Measurements from ENCODE around the gene ABCC5.

Gene ABCC5

GRCh38 chr3:183981990-183982644, 35.6 kb downstream of the ABCC5 start:
- in situ Hi-C loops (cut with MboI; ENCODE audit: low sequenced_read_pairs), result no loop called here

DNA sequence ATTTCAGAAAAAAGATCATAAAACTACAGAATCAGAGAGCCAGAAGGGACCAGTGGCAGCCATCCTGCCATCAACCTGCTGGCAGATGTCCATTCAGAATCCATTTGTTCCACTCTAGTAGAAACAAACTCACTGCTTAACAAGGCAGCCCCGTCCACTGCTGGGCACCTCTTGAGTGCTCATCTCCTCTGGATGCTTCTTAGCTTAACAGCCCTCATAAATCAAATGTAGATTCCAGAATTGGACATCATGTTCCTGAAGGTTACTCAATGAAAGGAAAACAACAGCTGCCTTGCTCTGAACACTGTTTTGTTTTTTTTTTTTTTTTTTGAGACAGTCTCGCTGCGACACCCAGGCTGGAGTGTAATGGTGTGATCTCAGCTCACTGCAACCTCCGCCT, 37.3 kb downstream of the ABCC5 start:
- in situ Hi-C loops (cut with MboI; ENCODE audit: low sequenced_read_pairs), result no loop called here

- in situ Hi-C loops (cut with MboI; ENCODE audit: low sequenced_read_pairs), result no loop called here
These were observed 41.6 kb downstream of the ABCC5 start for GRCh38 chr3:183975981-183976662.

DNA sequence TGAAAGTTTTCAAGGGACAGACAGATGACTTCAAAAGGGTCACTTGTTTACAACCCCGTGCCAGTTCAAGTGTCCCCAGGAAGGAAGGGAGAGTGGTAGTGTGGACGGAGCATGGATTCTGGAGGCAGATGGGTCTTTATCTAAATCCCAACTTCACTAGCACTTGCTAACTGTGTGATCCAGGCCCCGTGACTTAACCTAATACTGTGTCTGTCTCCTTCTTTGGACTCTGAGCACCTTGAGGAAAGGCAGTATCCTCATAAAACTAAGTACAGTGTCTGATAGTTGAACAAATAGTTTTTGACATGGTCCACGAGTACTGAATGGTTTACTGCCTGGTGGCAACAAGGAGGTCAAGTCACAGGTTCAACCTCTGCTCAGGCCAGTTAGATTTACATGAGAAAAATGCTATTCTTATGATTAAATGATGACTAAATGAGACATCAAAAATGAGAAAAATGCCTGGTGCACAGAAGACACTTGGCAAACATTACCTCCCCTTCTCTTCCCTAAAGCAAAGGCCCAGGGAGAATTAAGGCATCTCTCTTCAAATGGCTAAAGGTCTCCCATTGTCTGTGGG, 48.9 kb downstream of the ABCC5 start:
- in situ Hi-C loops (cut with MboI; ENCODE audit: low sequenced_read_pairs), result no loop called here

DNA sequence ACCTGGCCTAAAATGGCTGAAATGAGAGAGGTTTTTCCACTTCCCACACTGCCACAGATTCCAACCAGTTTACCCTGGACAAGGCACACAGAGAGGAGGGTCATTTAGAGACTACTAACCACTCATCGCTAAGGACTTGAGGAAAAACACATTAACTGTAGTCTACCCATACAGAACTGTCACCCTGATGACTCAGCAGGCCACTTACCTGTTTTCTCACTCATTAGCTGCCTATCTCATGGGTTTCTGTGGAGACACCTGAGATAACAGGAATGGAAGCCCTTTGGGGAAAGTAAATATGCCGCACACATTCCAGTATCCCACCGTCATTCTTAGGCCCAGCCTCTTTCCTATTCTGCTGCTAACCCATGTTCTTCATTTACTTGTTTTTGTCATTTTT, 50.0 kb downstream of the ABCC5 start:
- in situ Hi-C loops (cut with MboI; ENCODE audit: low sequenced_read_pairs), result no loop called here

GRCh38 chr3:183966361-183966791, 51.3 kb downstream of the ABCC5 start:
- in situ Hi-C loops (cut with MboI; ENCODE audit: low sequenced_read_pairs), result no loop called here

- in situ Hi-C loops (cut with MboI; ENCODE audit: low sequenced_read_pairs), result no loop called here
These were observed 54.9 kb downstream of the ABCC5 start for GRCh38 chr3:183962807-183963206.

DNA sequence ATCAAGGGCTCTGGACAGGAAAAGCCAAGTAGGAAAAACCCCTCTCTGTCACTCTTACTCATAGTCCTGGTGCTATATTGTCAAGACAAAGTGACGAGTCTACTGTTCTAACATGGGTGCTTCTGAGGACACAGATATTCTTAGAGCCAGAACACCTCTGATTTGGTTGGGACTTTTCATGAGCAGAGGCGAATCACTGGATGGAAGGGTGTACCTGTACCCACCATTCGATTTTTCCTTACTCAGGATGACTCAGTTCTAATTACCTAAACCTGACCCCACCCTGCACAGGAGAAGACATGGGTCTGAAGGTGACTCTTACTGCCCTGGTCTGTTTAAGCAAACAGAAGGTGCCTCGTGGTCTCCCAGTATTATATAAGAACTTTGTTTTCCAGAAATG, 58.5 kb downstream of the ABCC5 start:
- in situ Hi-C loops (cut with MboI; ENCODE audit: low sequenced_read_pairs), result no loop called here

DNA sequence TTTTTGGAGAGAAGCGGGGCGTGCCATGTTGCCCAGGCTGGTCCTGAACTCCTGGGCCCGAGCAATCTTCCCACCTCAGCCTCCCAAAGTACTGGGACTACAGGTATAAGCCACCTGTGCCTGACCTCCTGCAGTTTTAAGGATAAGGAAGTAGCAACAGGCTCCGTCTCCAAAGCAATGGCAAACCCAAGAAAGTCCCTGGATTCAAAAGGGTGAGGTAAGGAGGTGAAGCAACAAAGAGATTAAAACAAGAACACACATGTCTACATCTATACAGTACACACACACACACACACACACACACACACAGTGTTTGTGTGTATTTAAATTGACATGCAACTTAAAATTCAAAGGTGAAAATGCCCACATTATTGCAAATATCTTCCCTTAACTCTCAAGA, 58.9 kb downstream of the ABCC5 start:
- in situ Hi-C loops (cut with MboI; ENCODE audit: low sequenced_read_pairs), result no loop called here

DNA sequence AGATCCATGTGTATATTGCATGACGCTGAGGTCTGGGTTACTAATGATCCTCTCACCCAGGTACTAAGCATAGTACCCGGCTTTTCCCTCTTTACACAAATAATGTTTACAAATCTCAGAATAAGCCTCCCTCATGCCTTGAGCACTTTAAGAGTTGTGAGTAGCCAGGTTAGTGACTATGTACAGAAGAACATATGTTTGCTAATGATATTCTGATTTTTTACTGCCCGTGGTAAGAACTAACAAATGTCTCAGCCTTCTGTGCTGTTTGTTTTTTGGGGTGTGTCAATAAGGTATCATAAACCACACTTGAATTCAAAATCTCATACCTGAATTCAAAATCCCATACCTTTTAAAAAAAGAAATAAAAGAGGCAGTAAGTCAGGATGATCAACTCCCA, 59.5 kb downstream of the ABCC5 start:
- in situ Hi-C loops (cut with MboI; ENCODE audit: low sequenced_read_pairs), result no loop called here

GRCh38 chr3:183954875-183955274, 62.8 kb downstream of the ABCC5 start:
- in situ Hi-C loops (cut with MboI; ENCODE audit: low sequenced_read_pairs), result no loop called here

- in situ Hi-C loops (cut with MboI; ENCODE audit: low sequenced_read_pairs), result no loop called here
These were observed 64.1 kb downstream of the ABCC5 start for GRCh38 chr3:183953471-183954070.

DNA sequence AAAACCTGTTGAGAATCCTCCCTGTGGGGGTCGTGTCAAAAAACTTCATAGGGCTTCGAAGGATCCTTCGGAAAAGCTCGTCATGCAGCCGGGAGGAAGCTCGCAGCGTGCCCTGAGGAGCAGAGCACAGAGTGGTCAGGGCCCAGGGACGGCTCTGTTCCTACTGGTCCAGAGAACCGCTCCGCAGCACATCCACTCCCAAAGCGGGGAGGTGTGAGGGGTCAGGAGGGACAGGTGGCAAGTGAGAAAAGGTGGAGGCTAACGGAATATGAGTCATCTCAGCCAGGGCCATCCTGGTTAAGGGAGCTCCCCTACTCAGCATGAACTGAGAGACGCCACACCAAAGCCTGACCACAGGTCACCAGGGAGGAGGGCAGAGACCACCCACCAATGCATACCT, 66.2 kb downstream of the ABCC5 start:
- in situ Hi-C loops (cut with MboI; ENCODE audit: low sequenced_read_pairs), result no loop called here

DNA sequence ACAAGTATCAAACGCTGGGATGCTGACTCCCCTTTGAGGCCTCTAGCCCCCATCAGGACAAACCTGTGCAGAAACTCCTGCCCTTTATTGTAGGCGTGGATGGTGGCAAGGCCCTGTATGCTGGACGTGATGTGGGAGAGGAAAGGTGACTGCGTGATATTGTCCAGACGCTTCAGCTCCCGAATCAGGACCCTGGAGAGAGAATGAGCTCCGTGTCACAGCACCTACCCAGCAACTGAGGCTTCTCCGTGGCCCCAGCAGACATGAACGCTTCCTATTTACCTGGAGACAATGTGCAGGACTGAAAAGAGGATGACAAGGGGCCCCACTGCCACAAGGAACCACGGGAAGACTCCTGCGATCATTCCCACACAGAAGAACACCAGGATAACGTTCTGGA, 68.0 kb downstream of the ABCC5 start:
- in situ Hi-C loops (cut with MboI; ENCODE audit: low sequenced_read_pairs), result no loop called here

- in situ Hi-C loops (cut with MboI; ENCODE audit: low sequenced_read_pairs), result no loop called here
These were observed 71.6 kb downstream of the ABCC5 start for GRCh38 chr3:183946037-183946436.

GRCh38 chr3:183944775-183945174, 72.9 kb downstream of the ABCC5 start:
- in situ Hi-C loops (cut with MboI; ENCODE audit: low sequenced_read_pairs), result no loop called here

DNA sequence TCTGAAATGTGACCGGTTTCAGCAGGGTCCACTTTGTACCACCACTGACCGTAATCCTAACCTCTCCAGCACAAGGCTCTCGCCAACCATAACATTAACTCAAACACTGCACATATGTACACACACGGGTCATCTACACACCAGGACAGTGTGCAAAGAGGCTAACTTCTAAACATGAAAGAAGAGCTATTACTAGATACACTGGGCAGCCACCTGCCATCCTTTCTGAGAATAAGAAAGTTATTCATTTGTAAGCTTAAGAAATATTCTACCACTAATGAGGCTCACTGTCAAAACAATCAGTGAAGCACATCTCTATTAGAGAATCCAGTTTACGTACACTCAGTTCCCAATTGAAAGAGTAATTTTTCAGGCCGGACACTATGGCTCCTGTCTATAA, 73.9 kb downstream of the ABCC5 start:
- in situ Hi-C loops (cut with MboI; ENCODE audit: low sequenced_read_pairs), result no loop called here

- in situ Hi-C loops (cut with MboI; ENCODE audit: low sequenced_read_pairs), result no loop called here
These were observed 76.5 kb downstream of the ABCC5 start for GRCh38 chr3:183941216-183941615.

DNA sequence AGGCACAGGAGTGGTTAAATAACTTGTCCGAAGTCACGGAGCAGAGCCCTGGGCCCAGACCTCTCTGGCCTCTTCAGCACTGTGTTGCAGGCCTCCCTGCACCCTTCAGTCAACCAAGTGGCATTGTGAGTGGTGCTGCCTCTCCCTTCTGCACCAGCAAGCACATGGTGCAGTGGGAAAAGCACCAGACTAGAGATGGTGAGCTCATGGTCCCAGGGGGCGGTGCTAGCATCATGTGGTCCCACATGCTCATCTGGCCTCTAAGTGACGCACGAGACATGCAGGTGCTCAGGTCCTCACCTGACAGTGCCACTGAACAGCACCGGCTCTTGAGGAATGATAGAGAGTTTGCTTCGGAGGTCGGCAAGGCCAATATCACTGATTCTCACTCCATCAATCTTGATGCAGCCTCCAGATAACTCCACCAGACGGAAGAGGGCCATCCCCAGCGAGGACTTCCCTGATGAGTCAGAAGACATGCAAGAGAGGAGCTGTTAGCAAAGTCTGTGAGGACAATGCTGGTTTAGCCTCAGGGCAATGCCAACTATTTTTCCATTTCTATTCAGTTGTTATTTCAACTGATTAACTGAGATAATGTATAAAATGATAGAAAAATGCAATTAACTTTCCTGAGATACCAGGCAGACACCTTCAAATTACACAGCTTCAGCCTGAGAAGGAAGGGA, 79.9 kb downstream of the ABCC5 start:
- in situ Hi-C loops (cut with MboI; ENCODE audit: low sequenced_read_pairs), result no loop called here

DNA sequence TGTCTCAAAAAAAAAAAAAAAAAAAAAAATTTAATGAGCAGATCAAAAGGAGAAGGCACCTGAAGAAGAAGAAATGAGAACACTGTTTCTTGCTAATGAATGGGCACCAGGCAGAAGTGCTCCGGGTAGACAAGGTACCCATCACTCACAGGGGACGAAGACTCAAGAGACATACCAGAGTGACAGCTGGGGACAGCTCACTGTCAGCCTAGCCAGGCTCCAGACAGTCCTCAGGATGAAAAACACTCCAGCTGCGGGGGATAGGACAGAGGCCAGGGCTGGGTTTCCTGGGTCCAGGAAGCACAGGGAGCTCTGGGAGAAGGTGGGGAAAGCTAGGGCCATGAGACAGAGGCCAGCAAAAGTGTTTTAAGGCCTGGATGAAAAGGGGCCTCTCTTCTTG, 84.5 kb downstream of the ABCC5 start:
- in situ Hi-C loops (cut with MboI; ENCODE audit: low sequenced_read_pairs), result no loop called here

GRCh38 chr3:183931881-183932280, 85.8 kb downstream of the ABCC5 start:
- in situ Hi-C loops (cut with MboI; ENCODE audit: low sequenced_read_pairs), result no loop called here
